ENCODE results near the gene QRFP.

Gene QRFP

GRCh38 chr9:130871395-130872062, 25.1 kb downstream of the QRFP start:
- no peak for DNase-seq (ENCODE audit: low spot score)

GRCh38 chr9:130870491-130871381, 25.9 kb downstream of the QRFP start:
- no peak for DNase-seq (ENCODE audit: low spot score)

- DNase-seq (ENCODE audit: low spot score) = no peak
Observed at GRCh38 chr9:130869250-130869649, 27.4 kb downstream of the QRFP start.

GRCh38 chr9:130868230-130868629, 28.4 kb downstream of the QRFP start:
- DNase-seq (ENCODE audit: low spot score) = no peak

GRCh38 chr9:130867556-130867955, 29.1 kb downstream of the QRFP start:
- DNase-seq (ENCODE audit: low spot score) = no peak

GRCh38 chr9:130866474-130866965, 30.1 kb downstream of the QRFP start:
- peak; percentile 43 for DNase-seq (ENCODE audit: low spot score)

GRCh38 chr9:130865921-130866320, 30.7 kb downstream of the QRFP start:
- no peak for DNase-seq (ENCODE audit: low spot score)

- DNase-seq (ENCODE audit: low spot score) = no peak
Observed at GRCh38 chr9:130864541-130864940, 32.1 kb downstream of the QRFP start.

- DNase-seq (ENCODE audit: low spot score) = no peak
Observed at GRCh38 chr9:130862747-130863146, 33.9 kb downstream of the QRFP start.

- DNase-seq (ENCODE audit: low spot score) = no peak
Observed at GRCh38 chr9:130862217-130862616, 34.4 kb downstream of the QRFP start.

- no peak for DNase-seq (ENCODE audit: low spot score)
Observed at GRCh38 chr9:130861372-130862180, 35.0 kb downstream of the QRFP start.

- DNase-seq (ENCODE audit: low spot score) = no peak
Observed at GRCh38 chr9:130860458-130861316, 35.9 kb downstream of the QRFP start.

- DNase-seq (ENCODE audit: low spot score) = no peak
Observed at GRCh38 chr9:130858739-130859705, 37.6 kb downstream of the QRFP start.

GRCh38 chr9:130857864-130858738, 38.5 kb downstream of the QRFP start:
- no peak for DNase-seq (ENCODE audit: low spot score)

- no peak for DNase-seq (ENCODE audit: low spot score)
Observed at GRCh38 chr9:130856474-130856873, 40.1 kb downstream of the QRFP start.

GRCh38 chr9:130854835-130855234, 41.8 kb downstream of the QRFP start:
- DNase-seq (ENCODE audit: low spot score) = no peak

GRCh38 chr9:130854092-130854491, 42.5 kb downstream of the QRFP start:
- DNase-seq (ENCODE audit: low spot score) = no peak

- DNase-seq (ENCODE audit: low spot score) = no peak
Observed at GRCh38 chr9:130852801-130853200, 43.8 kb downstream of the QRFP start.

GRCh38 chr9:130849356-130849755, 47.3 kb downstream of the QRFP start:
- DNase-seq (ENCODE audit: low spot score) = no peak

Data from CD4-positive, alpha-beta T cell treated with Interleukin-2 at 100 ng/mL for 4 hours (primary cell).